NCI-H1436 (cell line): ENCODE results near the gene DCBLD1.
"Not testable (repeated sequence)": the region's sequence is repeated elsewhere in the genome, so short reads cannot be mapped to it uniquely, and the experiment has no call there.

Source experiments
- DNase-seq: peaks from one replicate; lab custom pipeline; 2025; lab: John Stamatoyannopoulos, UW

Gene DCBLD1

DNA sequence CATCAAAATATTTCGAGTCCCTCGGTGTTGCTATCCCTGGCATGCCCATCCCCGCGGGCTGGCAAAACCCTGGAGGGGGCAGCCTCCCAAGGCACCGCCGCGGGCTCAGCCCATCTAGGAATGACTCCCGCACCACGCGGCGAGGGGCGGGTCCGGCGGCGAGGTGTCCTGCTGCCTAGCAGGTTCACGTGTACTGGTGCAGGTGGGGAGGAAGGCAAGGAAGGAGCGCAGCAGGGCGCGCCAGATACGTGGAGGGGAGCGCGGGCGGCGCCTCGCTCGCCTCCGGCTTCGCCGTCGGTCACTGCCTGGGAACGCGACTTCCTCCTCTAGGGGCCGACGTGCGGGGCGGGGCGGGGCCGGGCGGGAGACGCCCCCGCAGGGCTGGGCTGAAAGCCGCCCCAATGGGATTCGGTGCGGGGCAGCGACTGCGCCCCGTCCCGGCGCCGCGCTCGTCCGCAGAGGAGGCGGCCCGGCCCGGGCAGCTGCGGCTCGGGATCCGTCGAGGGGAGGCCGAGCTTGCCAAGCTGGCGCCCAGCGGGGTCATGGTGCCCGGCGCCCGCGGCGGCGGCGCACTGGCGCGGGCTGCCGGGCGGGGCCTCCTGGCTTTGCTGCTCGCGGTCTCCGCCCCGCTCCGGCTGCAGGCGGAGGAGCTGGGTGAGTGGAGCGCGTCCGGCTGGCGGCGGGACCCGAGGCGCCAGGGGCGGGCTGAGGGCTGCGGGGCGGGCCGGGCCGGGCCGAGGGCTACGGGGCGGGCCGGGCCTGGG, at the start of gene DCBLD1:
TSS of gene DCBLD1 (plus strand) at position 435 of the 764 bp plus-strand sequence. CDS start at position 543, 108 bp downstream.
- DNase-seq, result no peak

DNA sequence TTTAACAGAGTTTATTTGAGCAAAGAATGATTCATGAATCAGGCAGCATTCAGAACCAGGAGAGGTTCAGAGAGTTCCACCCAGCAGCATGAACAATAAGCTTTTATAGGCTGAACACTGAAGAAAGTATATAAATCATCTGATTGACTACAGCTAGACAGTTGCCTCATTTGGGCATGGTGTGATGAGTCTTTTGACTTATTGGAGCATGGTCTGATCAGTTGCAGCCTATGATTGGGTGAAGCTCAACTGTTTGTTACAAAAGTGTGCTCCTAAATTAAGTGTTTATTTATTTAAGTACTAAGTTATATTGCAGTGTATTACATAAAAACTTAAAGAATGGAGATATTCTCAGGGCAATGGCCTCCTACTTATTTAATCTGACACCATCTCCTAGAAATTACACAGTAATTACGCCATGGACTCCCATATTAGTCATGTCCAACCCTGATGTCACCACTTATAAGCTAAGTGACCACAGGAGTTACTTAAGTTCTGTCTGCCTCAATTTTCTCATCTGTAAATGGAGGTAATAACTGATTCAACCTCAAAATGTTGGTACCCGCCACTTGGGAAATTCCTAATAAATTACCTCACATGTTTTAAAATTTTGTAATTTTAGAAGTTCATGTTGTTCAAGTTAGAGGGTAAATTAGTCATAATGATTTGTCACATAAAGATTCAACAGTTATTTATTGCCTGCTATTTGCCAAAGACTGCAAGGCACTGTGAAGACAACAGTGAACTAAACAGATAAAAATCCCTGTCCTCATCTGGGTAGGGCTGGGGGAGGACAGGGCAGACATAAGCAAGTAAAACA, 41.6 kb upstream of the DCBLD1 start:
- no peak for DNase-seq

DNA sequence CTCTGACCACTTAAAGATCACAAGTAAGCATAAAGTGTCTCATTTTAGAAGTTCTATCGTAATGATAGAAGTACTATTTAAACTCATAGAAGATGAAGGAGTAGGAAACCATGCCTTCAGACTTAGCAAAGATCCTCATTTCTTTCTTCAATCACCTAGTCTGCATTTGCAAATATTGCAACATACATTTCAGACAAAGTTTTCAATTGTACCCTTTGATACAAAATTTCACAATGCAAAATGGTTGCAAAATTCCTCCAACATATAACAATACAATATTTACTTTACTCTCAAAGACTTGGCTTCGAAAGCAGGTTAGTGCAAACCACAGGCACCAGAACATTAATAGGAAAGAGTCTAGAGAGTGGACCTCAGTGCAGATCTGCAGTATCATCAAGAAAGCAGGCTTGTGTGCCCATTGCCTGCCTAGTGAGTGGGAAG, 40.6 kb upstream of the DCBLD1 start:
- DNase-seq, result no peak

- DNase-seq, result not testable (repeated sequence)
Measured at GRCh38 chr6:117442313-117442712, 40.2 kb upstream of the DCBLD1 start.

- no peak for DNase-seq
Measured at GRCh38 chr6:117444600-117444999, 37.9 kb upstream of the DCBLD1 start.

DNA sequence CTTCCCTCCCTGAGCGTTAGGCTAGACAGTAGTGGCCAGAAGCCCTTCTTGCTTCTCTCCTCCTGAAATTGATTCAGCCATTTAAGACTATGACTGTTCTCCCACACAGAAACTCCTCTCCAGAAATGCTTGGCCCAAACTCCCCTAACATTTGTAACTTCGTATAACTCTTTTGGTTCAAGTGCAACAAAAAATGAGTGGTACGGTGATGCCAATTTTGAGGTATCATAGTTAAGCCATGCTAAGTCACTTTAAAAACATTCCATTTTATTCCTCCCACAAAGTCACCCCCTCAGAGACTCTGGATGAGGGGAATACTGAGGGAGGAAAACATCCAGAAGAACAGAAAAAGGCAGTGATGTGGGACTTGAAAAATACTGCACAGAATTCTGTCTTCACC, 35.6 kb upstream of the DCBLD1 start:
- no peak for DNase-seq

DNA sequence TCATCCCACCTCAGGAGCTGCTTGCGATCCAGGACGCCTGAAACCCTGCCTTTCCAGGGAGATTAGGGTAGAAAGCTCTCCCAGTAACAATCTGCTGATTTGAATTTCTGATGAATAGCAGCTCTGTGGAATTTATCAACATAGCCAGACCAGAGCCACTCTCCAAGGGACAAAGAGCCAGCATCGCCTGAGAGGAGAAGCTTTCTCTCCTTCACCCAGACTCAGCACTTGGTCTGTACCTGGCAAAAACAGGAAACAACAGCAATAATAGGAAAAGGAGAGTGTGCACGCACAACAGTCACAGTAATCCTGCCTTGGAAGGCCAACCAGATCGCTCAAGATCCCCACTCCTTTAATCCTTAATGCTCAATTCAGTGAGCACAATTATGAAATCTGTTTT, 34.5 kb upstream of the DCBLD1 start:
- DNase-seq, result no peak

DNA sequence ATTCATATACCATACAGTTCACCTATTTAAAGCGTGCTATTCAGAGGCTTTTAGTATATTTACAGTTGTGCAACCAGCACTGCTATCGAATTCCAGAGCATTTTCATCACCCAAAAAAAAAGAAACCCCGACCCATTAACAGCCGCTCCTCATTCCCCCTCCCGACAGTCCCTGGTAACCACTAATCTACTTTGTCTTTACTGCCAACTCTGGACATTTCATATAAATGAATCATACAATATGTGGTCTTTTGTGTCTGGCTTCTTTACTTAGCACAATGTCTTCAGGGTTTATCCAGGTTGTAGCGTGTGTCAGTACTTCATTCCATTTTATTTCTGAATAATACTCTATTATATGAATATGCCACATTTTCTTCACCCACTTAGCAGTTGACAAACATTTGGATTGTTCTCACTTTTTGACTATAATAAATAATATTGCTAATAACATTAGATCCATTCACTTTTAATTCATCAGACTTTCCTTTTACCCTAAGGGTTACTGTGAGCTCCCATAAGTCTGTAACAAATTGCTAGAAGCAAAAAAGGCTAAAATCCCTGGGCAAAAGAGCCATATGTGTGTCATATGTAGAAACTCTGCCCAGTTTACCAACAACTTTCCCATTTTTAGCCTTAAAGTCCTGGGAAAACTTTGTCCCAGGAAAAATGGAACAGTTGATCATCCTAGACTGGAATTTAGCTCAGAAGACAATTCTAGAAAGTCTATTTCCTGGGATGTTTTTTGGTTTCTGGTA, 33.6 kb upstream of the DCBLD1 start:
- DNase-seq, result no peak

GRCh38 chr6:117449549-117450439, 32.7 kb upstream of the DCBLD1 start:
- DNase-seq, result peak; percentile 30

- no peak for DNase-seq
Measured at GRCh38 chr6:117451671-117452070, 30.8 kb upstream of the DCBLD1 start.

DNA sequence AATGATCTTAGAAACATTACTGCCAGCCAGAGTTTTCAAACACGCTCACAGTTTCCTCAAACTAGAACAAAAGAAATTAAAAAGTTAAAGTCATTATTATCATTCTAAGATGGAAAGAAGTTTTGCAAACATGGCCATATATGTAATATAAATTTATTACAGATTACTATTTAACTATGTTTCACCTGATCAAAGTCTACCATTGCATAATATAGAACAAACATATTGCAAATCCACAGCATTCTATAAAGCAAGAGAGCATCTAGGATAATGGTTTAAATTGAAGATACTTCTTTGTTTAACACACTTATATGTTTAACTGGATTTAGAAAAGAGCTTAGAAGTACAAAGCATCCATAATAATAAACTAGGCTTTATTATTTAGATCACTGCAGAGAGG, 26.2 kb upstream of the DCBLD1 start:
- DNase-seq, result no peak

DNA sequence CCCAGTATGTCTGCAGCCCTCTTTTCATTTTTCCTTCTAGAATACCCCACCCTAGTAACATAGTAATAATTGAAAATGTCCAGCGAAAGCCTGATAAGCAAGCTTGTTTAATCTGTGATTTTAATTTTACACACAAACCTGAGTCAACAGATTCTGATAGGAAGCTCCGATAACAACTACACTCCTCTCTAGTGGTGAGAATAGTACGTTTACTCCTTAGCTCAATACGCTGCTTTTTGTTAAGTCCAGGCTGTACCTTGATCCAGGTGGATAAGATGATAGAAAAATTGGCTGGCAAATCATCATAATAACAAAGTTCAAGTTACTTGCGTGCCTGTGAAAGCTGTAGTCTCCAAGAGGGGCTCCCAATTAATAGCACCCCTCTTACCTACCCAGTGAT, 25.5 kb upstream of the DCBLD1 start:
- no peak for DNase-seq

DNA sequence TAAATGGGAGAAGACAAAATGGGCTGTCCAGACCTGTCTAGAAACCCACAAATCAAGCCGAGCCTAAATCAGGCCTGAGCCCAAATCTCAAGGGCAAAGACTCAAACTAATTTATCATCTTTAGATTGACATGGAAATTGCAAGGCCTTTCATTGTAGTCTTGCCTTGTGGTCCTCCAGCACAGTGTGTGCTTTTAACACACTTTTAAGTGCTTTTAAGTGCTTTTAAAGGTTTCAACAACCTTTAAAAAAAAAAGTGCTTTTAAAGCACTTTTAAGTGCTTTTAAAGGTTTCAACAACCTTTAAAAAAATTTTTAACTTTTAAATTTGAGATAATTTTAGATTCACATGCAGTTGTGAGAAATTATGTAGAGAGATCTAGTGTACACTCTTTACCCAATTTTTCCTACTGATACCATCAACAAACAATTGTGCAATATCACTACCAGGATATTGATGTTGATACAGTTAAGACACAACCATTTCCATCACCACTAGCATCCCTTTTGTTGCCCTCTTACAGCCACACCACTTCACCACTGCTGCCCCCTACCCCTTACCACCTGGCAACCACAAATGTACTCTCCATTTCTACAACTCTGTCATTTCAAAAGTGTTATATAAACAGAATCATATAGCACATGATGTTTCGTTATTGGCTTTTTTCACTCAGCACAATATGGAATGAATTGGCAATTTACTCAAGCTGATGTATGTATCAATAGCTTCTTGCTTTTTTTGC, 23.1 kb upstream of the DCBLD1 start:
- no peak for DNase-seq

DNA sequence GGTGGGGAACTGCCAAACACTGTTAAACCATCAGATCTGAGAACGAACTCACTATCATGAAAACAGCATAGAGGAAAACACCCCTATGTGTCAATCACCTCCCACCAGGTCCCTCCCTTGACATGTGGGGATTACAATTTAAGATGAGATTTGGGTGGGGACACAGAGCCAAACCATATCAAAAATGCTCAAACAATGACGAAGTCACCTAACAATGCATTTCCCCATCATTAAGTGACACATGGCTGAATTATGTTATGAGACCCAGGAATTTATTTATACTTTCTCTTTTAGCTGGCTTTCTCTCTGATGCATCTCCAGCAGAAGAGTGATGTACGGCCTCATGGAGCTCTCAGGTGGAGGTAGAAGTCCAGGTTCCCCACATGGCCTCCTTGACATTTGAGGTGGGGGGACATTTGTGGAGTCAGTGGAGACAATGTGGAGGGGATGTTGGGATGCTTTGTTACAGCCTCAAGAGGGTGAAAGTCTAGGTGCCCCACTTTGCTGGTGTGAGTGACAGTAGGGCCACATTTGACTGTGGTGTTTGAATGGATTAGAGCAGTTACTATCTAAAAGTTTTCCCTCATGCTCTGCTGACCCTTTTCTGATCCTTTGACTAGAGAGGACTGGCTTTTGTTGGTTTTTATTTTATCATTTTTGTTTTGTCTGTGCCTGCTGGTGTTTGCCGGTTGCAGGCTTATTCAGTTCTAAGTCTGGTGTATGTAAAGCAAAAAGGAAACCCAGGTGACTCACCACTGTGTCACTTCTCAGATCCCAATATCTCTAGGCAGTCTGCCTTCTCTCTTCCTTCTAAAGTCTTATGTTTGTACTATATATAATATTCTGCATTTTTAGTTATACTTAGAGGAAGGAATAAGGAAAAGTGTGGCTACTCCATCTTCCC, 18.5 kb upstream of the DCBLD1 start:
- DNase-seq, result no peak

GRCh38 chr6:117464700-117465099, 17.8 kb upstream of the DCBLD1 start:
- no peak for DNase-seq

GRCh38 chr6:117465691-117466090, 16.8 kb upstream of the DCBLD1 start:
- no peak for DNase-seq

DNA sequence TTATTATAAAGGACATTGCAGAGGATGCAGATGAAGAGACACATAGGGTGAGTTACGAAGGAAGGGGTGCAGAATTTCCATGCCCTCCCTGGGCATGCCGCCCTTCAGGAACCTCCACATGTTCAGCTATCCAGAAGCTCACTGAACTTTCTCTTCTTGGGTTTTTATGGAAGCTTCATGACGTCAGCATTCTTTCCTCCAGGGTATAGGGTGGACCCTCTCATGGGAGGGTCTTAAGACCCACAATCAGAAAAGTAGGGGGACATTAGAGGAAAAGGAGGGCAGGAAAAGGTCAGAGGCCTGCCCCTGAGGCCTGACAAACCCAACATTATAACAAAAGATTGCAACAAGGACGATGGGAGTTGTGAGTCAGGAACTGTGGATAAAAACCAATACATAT, 14.6 kb upstream of the DCBLD1 start:
- no peak for DNase-seq

DNA sequence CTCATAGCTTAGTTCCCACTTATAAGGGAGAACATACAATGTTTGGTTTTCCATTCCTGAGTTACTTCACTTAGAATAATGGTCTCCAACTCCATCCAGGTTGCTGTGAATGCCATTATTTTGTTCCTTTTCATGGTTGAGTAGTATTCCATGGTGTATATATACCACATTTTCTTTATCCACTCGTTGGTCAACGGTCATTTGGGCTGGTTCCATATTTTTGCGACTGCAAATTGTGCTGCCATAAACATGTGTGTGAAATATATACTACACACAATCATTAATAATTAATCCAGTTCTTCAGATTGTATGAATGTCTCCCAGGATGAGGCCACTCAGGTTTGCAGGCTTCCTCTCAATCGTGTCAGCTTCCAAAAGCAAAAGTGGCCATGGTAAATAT, 13.9 kb upstream of the DCBLD1 start:
- DNase-seq, result not testable (repeated sequence)

DNA sequence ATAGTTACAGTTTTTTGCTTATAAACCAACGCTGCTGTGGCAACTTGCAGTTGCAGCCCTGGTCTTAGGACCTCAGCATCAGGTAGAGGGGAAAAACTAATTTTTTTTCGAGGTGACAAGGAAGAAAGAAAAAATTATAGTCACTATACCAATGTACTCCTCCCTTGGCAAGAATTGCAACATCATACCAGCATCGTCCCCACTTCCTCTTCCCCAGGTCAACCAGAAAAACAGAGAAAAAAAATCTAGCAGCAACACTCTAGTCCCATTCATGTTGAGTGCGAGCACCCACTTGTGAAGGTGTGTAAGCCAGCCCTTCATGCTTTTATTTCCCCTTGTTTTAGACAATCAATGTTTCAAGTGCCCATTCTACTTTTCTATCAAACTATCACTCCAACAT, 13.1 kb upstream of the DCBLD1 start:
- DNase-seq, result no peak

DNA sequence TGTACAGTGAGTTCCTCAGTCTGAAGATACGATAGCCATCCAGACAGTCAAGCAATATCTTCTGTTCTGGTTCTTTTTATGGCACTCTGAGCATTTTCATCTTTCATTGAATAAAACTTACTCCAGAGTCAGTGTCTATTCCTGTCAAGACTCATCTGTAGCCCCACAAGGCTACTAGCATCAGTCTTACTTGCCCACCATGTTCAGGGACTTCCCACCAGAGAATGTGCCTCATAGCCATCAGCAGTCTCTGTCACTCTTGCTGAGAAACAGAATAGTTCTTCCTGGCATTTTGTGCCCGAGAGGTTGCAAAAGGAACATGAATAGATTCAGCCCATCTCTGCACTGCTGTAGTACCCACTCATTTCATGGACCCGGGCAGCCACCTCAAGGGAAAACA, 12.7 kb upstream of the DCBLD1 start:
- DNase-seq, result no peak
